Peyer's patch (tissue), 4 donors: ENCODE results near the gene PRM1.

ENCODE experiments used
- POLR2A ChIP-seq, 2 donors: fragments of 450-650 bp; IDR thresholded peaks; one replicate each; pipeline ENCODE4 v1.5.1; 2017; ENCODE audit warnings: antibody characterized with exemption in 2 of 2, mild to moderate bottlenecking in 2 of 2, moderate library complexity in 2 of 2
- TF ChIP-seq, protein P1 (sequence below), 6 experiments: fragments of 450-650 bp in 4 of 6; fragments of 200-600 bp in 2 of 6; sonication (generic) in 1 of 6; IDR thresholded peaks; one replicate each; pipeline ENCODE4 v1.5.1; 2017 to 2019; ENCODE audit warnings: antibody characterized with exemption in 6 of 6, mild to moderate bottlenecking in 3 of 6, moderate library complexity in 1 of 6

DNA sequence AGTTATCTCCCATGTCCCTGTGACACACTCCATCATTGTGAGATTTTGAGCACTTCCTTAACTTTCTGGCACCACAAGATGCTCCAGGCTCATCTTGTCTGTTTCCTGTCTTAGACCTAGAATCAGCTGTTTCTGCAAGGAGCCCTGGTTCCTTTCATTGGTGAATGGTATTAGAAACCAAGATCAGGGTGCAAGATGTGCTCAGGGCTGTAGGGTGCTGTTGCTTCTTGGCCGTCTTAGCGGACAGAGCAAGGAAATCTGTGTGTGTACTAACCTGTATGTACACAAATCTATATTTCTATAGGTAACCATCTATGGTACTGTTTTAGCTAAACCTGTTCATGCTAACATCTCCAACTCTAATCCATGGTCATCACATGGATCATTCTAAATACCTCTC, 8.1 kb upstream of the PRM1 start:
- TF ChIP-seq, protein P1, sequence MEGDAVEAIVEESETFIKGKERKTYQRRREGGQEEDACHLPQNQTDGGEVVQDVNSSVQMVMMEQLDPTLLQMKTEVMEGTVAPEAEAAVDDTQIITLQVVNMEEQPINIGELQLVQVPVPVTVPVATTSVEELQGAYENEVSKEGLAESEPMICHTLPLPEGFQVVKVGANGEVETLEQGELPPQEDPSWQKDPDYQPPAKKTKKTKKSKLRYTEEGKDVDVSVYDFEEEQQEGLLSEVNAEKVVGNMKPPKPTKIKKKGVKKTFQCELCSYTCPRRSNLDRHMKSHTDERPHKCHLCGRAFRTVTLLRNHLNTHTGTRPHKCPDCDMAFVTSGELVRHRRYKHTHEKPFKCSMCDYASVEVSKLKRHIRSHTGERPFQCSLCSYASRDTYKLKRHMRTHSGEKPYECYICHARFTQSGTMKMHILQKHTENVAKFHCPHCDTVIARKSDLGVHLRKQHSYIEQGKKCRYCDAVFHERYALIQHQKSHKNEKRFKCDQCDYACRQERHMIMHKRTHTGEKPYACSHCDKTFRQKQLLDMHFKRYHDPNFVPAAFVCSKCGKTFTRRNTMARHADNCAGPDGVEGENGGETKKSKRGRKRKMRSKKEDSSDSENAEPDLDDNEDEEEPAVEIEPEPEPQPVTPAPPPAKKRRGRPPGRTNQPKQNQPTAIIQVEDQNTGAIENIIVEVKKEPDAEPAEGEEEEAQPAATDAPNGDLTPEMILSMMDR (IDR thresholded peaks at IDR 0.05): no peak
- TF ChIP-seq POLR2A (IDR thresholded peaks at IDR 0.05): no peak
